Keratinocyte (primary cell): ENCODE measurements around the gene ERV3-1. TPM values are rescaled to one million over a fixed set of nuclear protein-coding genes. Genes with fewer than 3 reads are reported as not detected.

Experiments used
- DNase-seq: peaks from one replicate; pipeline ENCODE4 v3.0.0-alpha.2; 2011; ENCODE audit warnings: low read depth, missing footprints, low spot score
- FAIRE-seq: peaks from 2 replicates; lab custom pipeline; 2011; peaks lifted over from hg19 to GRCh38; lab: Jason Lieb, UNC
- H2AFZ ChIP-seq: 2 replicates; pipeline ENCODE4 v1.6.0; 2012; ENCODE audit warnings: low read length, control low read depth, inconsistent platforms; ENCODE audit not compliant: control insufficient read depth
- H3K27ac ChIP-seq: 2 replicates; pipeline ENCODE4 v1.5.1; 2011; ENCODE audit warnings: low read length; ENCODE audit not compliant: control insufficient read depth, insufficient read depth
- H3K27me3 ChIP-seq: 3 replicates; pipeline ENCODE4 v1.6.0; 2011; ENCODE audit warnings: low read length; ENCODE audit not compliant: control insufficient read depth, insufficient read depth; ENCODE audit errors: extremely low read depth
- H3K36me3 ChIP-seq, 2 experiments: 2 replicates in 1 of 2; 3 replicates in 1 of 2; pipeline ENCODE4 v1.5.1; 2011; ENCODE audit warnings: low read length in 2 of 2, mild to moderate bottlenecking in 1 of 2; ENCODE audit not compliant: control insufficient read depth in 2 of 2, insufficient read depth in 2 of 2; ENCODE audit errors: extremely low read depth in 1 of 2
- H3K4me1 ChIP-seq: 3 replicates; pipeline ENCODE4 v1.5.1; 2011; ENCODE audit warnings: low read length; ENCODE audit not compliant: control insufficient read depth, insufficient read depth; ENCODE audit errors: extremely low read depth
- H3K4me2 ChIP-seq: 3 replicates; pipeline ENCODE4 v1.6.0; 2011; ENCODE audit warnings: low read depth, low read length; ENCODE audit not compliant: control insufficient read depth, insufficient read depth; ENCODE audit errors: extremely low read depth
- H3K4me3 ChIP-seq, 3 experiments: fragments of 200-600 bp in 1 of 3; sonication (generic) in 1 of 3; 2 replicates in 2 of 3; 3 replicates in 1 of 3; pipeline ENCODE4 v1.5.1; 2011 to 2016; ENCODE audit warnings: low read length in 3 of 3, mild to moderate bottlenecking in 3 of 3, control low read depth in 2 of 3, inconsistent platforms in 1 of 3, low read depth in 1 of 3, mixed read lengths in 1 of 3, mixed run types in 1 of 3, moderate library complexity in 1 of 3; ENCODE audit not compliant: control insufficient read depth in 2 of 3, insufficient read depth in 2 of 3; ENCODE audit errors: extremely low read depth in 1 of 3
- H3K79me2 ChIP-seq: 2 replicates; pipeline ENCODE4 v1.6.0; 2012; ENCODE audit warnings: low read length; ENCODE audit not compliant: control insufficient read depth, insufficient read depth
- H3K9ac ChIP-seq: 3 replicates; pipeline ENCODE4 v1.6.0; 2011; ENCODE audit warnings: low read length; ENCODE audit not compliant: control insufficient read depth, insufficient read depth; ENCODE audit errors: extremely low read depth
- H3K9me1 ChIP-seq: 3 replicates; pipeline ENCODE4 v1.6.0; 2011; ENCODE audit warnings: low read length; ENCODE audit not compliant: control insufficient read depth, insufficient read depth; ENCODE audit errors: extremely low read depth
- H3K9me3 ChIP-seq: 2 replicates; pipeline ENCODE4 v1.5.1; 2012; ENCODE audit warnings: low read depth, low read length; ENCODE audit not compliant: control insufficient read depth
- H4K20me1 ChIP-seq: 3 replicates; pipeline ENCODE4 v1.6.0; 2011; ENCODE audit warnings: low read length; ENCODE audit not compliant: control insufficient read depth, insufficient read depth; ENCODE audit errors: extremely low read depth
- CTCF ChIP-seq, 3 experiments: IDR thresholded peaks in 1 of 3; conservative IDR thresholded peaks in 1 of 3; optimal IDR thresholded peaks in 1 of 3; 2 replicates in 2 of 3; 3 replicates in 1 of 3; pipeline versions ENCODE3 to v1.5.1; 2011; ENCODE audit warnings: low read length in 3 of 3, mild to moderate bottlenecking in 3 of 3, moderate library complexity in 2 of 3, control low read depth in 1 of 3, inconsistent platforms in 1 of 3; ENCODE audit not compliant: insufficient read depth in 2 of 3; ENCODE audit errors: extremely low read depth in 1 of 3
- EZH2 ChIP-seq: IDR thresholded peaks from one replicate; pipeline ENCODE4 v1.6.1; 2012; ENCODE audit warnings: inconsistent platforms, mild to moderate bottlenecking, low read length, moderate library complexity
- dilution Hi-C: fragments of 300-500 bp; cut with MboI; formaldehyde crosslinking; loops from one replicate; pipeline ENCODE4 v1.7.0; 2020; ENCODE audit warnings: low sequenced_read_pairs; ENCODE audit not compliant: extremely low pct_ligation_motif_present
- polyA plus RNA-seq, 5 experiments: library from polyadenylated mRNA; depleted of rRNA in 3 of 5; stranded (reverse) in 3 of 5; stranded (forward) in 1 of 5; unstranded in 1 of 5; fragments of >200 nt; gene quantifications; 1 replicate in 1 of 5; 2 replicates in 3 of 5; 3 replicates in 1 of 5; pipeline versions ENCODE4 v1.2.1 to v1.2.3, GENCODE V29; 2011 to 2012; ENCODE audit warnings: missing spikeins in 2 of 5, low read depth in 1 of 5, low replicate concordance in 1 of 5

ERV3-1 gene
- polyA plus RNA-seq, 1 donor (not counting 4 experiments of a cell fraction or from before 2014, with no cell fraction given) = 3.1 TPM

- dilution Hi-C loops = no loop called here
- no peaks in the 10 kb centered on the region for H3K9me3 ChIP-seq
- no peak for FAIRE-seq
Measured at GRCh38 chr7:64978497-64979203, 27.8 kb downstream of the ERV3-1 start.

GRCh38 chr7:64965594-64965993, 40.9 kb downstream of the ERV3-1 start:
- no peaks in the 10 kb centered on the region for H3K4me1 ChIP-seq
- H3K36me3 ChIP-seq = no peaks in the 10 kb centered on the region
- no peak overlapping the region for H3K4me2 ChIP-seq
- FAIRE-seq (no peak), DNase-seq (no peak)
- no peak overlapping the region for H3K4me3 ChIP-seq
- H3K9me1 ChIP-seq = no peaks in the 10 kb centered on the region
- dilution Hi-C loops = no loop called here
- H3K27ac ChIP-seq = no peak overlapping the region
- H3K27me3 ChIP-seq = no peaks in the 10 kb centered on the region
- H3K9ac ChIP-seq = no peak overlapping the region
- no peaks in the 10 kb centered on the region for H4K20me1 ChIP-seq
- H2AFZ ChIP-seq = no peak overlapping the region
- no peaks in the 10 kb centered on the region for H3K9me3 ChIP-seq
- TF ChIP-seq CTCF (optimal IDR thresholded peaks at IDR 0.05 in 1 of 3, IDR thresholded peaks at IDR 0.05 in 1 of 3, conservative IDR thresholded peaks at IDR 0.05 in 1 of 3; ENCODE audit: extremely low read depth in 1 of 3, insufficient read depth in 2 of 3, low read length in 3 of 3) (no peak), EZH2 (no peak)
- no peaks in the 10 kb centered on the region for H3K79me2 ChIP-seq

More at GRCh38 chr7:64978497-64979203, 27.8 kb downstream of the ERV3-1 start:
- no peak overlapping the region for H2AFZ ChIP-seq
- no peak overlapping the region for H3K4me3 ChIP-seq
- no peaks in the 10 kb centered on the region for H4K20me1 ChIP-seq
- H3K4me2 ChIP-seq = no peak overlapping the region
- TF ChIP-seq CTCF (optimal IDR thresholded peaks at IDR 0.05 in 1 of 3, IDR thresholded peaks at IDR 0.05 in 1 of 3, conservative IDR thresholded peaks at IDR 0.05 in 1 of 3; ENCODE audit: extremely low read depth in 1 of 3, insufficient read depth in 2 of 3, low read length in 3 of 3) (no peak), EZH2 (no peak)
- H3K79me2 ChIP-seq = no peaks in the 10 kb centered on the region
- H3K4me1 ChIP-seq = no peaks in the 10 kb centered on the region
- H3K27ac ChIP-seq = no peak overlapping the region
- H3K27me3 ChIP-seq = no peaks in the 10 kb centered on the region
- no peaks in the 10 kb centered on the region for H3K9me1 ChIP-seq
- no peak for DNase-seq
- no peaks in the 10 kb centered on the region for H3K36me3 ChIP-seq
- H3K9ac ChIP-seq = no peak overlapping the region
